ENCODE measurements around the gene FKBP2. TPM values are rescaled to one million over a fixed set of nuclear protein-coding genes. Genes with fewer than 3 reads are reported as not detected.

Gene FKBP2
- total RNA-seq, 1 donor from 2014 or later, result 54.7 TPM

DNA sequence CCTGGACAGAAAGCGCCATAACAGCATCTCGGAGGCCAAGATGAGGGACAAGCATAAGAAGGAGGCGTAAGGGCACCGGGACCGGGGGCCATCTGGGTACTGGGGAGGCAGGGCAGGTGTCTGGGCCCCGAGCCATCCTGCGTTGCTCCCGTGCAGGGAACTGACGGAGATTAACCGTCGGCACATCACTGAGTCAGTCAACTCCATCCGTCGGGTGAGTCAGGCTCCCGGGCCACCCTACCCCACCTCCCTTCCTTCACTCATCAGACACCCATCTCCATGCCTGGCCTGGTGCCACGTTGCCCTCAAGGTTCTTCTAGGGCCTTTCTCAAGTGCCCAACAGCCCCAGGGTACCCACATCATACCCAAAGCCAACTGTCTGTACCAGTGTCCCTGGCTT lies 25.4 kb downstream of the FKBP2 start:
- no peaks in the 10 kb centered on the region for H3K9me3 Mint-ChIP-seq (ENCODE audit: unreplicated experiment)

GRCh38 chr11:64267207-64267945 lies 26.5 kb downstream of the FKBP2 start:
- Mint-ChIP-seq H3K36me3 (ENCODE audit: unreplicated experiment) (peaks cover 4% of the 10 kb centered on the region), H3K27me3 (ENCODE audit: unreplicated experiment) (no peaks in the 10 kb centered on the region), H3K9me3 (ENCODE audit: unreplicated experiment) (no peaks in the 10 kb centered on the region), H3K4me3 (ENCODE audit: unreplicated experiment) (no peak overlapping the region), H3K27ac (ENCODE audit: unreplicated experiment) (peak overlapping the region; percentile 99), H3K4me1 (ENCODE audit: unreplicated experiment) (peaks cover 26% of the 10 kb centered on the region)
- TF ChIP-seq, protein P1, sequence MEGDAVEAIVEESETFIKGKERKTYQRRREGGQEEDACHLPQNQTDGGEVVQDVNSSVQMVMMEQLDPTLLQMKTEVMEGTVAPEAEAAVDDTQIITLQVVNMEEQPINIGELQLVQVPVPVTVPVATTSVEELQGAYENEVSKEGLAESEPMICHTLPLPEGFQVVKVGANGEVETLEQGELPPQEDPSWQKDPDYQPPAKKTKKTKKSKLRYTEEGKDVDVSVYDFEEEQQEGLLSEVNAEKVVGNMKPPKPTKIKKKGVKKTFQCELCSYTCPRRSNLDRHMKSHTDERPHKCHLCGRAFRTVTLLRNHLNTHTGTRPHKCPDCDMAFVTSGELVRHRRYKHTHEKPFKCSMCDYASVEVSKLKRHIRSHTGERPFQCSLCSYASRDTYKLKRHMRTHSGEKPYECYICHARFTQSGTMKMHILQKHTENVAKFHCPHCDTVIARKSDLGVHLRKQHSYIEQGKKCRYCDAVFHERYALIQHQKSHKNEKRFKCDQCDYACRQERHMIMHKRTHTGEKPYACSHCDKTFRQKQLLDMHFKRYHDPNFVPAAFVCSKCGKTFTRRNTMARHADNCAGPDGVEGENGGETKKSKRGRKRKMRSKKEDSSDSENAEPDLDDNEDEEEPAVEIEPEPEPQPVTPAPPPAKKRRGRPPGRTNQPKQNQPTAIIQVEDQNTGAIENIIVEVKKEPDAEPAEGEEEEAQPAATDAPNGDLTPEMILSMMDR (IDR thresholded peaks at IDR 0.05), result no peak
- no peak for DNase-seq (ENCODE audit: extremely low spot score, unreplicated experiment)

More for the DNA sequence above, 25.4 kb downstream of the FKBP2 start:
- Mint-ChIP-seq H3K36me3 (ENCODE audit: unreplicated experiment) (peaks cover 6% of the 10 kb centered on the region), H3K27me3 (ENCODE audit: unreplicated experiment) (no peaks in the 10 kb centered on the region), H3K4me3 (ENCODE audit: unreplicated experiment) (no peak overlapping the region), H3K4me1 (ENCODE audit: unreplicated experiment) (peaks cover 19% of the 10 kb centered on the region), H3K27ac (ENCODE audit: unreplicated experiment) (no peak overlapping the region)
- no peak for DNase-seq (ENCODE audit: extremely low spot score, unreplicated experiment)
- TF ChIP-seq, protein P1 (IDR thresholded peaks at IDR 0.05), result no peak

GRCh38 chr11:64268025-64268892 lies 27.4 kb downstream of the FKBP2 start:
- Mint-ChIP-seq H3K36me3 (ENCODE audit: unreplicated experiment) (peaks cover under 1% of the 10 kb centered on the region), H3K9me3 (ENCODE audit: unreplicated experiment) (no peaks in the 10 kb centered on the region), H3K27me3 (ENCODE audit: unreplicated experiment) (no peaks in the 10 kb centered on the region), H3K27ac (ENCODE audit: unreplicated experiment) (peak overlapping the region; percentile 99), H3K4me3 (ENCODE audit: unreplicated experiment) (peak overlapping the region; percentile 96), H3K4me1 (ENCODE audit: unreplicated experiment) (peaks cover 23% of the 10 kb centered on the region)
- TF ChIP-seq, protein P1 (IDR thresholded peaks at IDR 0.05), result no peak
- DNase-seq (ENCODE audit: extremely low spot score, unreplicated experiment), result no peak

GRCh38 chr11:64268893-64269539 lies 28.1 kb downstream of the FKBP2 start:
- Mint-ChIP-seq H3K4me1 (ENCODE audit: unreplicated experiment) (peaks cover 22% of the 10 kb centered on the region), H3K4me3 (ENCODE audit: unreplicated experiment) (peak overlapping the region; percentile 96), H3K9me3 (ENCODE audit: unreplicated experiment) (no peaks in the 10 kb centered on the region), H3K27ac (ENCODE audit: unreplicated experiment) (peak overlapping the region; percentile 99), H3K36me3 (ENCODE audit: unreplicated experiment) (no peaks in the 10 kb centered on the region), H3K27me3 (ENCODE audit: unreplicated experiment) (no peaks in the 10 kb centered on the region)
- no peak for DNase-seq (ENCODE audit: extremely low spot score, unreplicated experiment)
- TF ChIP-seq, protein P1 (IDR thresholded peaks at IDR 0.05), result no peak

Measured in osteocyte (in vitro differentiated cells).